ENCODE data around the gene MAP7D1.

The MAP7D1 gene

GRCh38 chr1:36163426-36163825 lies 7.5 kb downstream of the MAP7D1 start:
- Histone ChIP-seq H3K4me1 (ENCODE audit: control extremely low read depth in 1 of 4, control insufficient read depth in 4 of 4, insufficient read depth in 4 of 4, low read length in 3 of 4) (peaks cover 21 to 47% (median 44%) of the 10 kb centered on the region in 4 experiments), H3K27ac (ENCODE audit: insufficient read depth in 1 of 2, low read depth in 1 of 2, low read length in 2 of 2, poor library complexity in 1 of 2, severe bottlenecking in 2 of 2) (no peak overlapping the region), H3K27me3 (replicated peaks in 2 of 5; ENCODE audit: control insufficient read depth in 4 of 5, insufficient read depth in 5 of 5, low read length in 4 of 5) (no peaks in the 10 kb centered on the region), H3K4me3 (ENCODE audit: control insufficient read depth in 1 of 7, extremely low read depth in 1 of 7, insufficient read depth in 4 of 7, low read depth in 2 of 7, low read length in 6 of 7) (no peak overlapping the region), H3K9me3 (ENCODE audit: control extremely low read depth in 1 of 5, control insufficient read depth in 4 of 5, insufficient read depth in 2 of 5, low read depth in 1 of 5, low read length in 4 of 5) (no peaks in the 10 kb centered on the region), H3K36me3 (ENCODE audit: control insufficient read depth in 4 of 4, insufficient read depth in 4 of 4, low read length in 3 of 4) (peaks cover 0 to 42% (median 19%) of the 10 kb centered on the region in 4 experiments)
- POLR2A ChIA-PET = no interaction called here
- no peak for DNase-seq
- CTCF ChIA-PET = interaction anchor here (0.9 to 6.3 kb wide), 12 partner anchors 9 to 126 kb away, joined by 3 to 98 read pairs (median 4); partner anchors contain the start of gene TRAPPC3

DNA sequence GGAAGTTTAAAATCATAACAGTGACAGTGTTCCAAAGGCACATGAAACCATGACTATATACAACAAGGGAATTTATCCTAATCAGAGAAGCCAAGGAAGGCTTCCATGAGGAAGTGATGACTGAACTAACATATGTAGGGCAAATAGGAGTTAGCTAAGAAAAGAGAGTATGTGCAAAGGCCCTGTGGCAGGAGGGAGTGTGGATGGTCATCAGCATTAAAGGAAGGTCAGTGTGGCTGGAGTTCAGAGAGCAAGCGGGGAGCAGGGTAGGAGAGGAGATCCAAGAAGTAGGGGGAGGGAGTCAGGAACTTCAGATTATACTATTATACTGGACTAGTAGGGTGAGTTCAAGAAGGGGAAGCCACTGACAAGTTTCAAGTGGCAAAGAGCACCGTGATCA lies 8.4 kb downstream of the MAP7D1 start:
- Histone ChIP-seq H3K36me3 (ENCODE audit: control insufficient read depth in 4 of 4, insufficient read depth in 4 of 4, low read length in 3 of 4) (peaks cover 0 to 40% (median 19%) of the 10 kb centered on the region in 4 experiments), H3K27ac (ENCODE audit: insufficient read depth in 1 of 2, low read depth in 1 of 2, low read length in 2 of 2, poor library complexity in 1 of 2, severe bottlenecking in 2 of 2) (no peak overlapping the region), H3K27me3 (replicated peaks in 2 of 5; ENCODE audit: control insufficient read depth in 4 of 5, insufficient read depth in 5 of 5, low read length in 4 of 5) (no peaks in the 10 kb centered on the region), H3K4me3 (ENCODE audit: control insufficient read depth in 1 of 7, extremely low read depth in 1 of 7, insufficient read depth in 4 of 7, low read depth in 2 of 7, low read length in 6 of 7) (no peak overlapping the region), H3K4me1 (ENCODE audit: control extremely low read depth in 1 of 4, control insufficient read depth in 4 of 4, insufficient read depth in 4 of 4, low read length in 3 of 4) (peaks cover 21 to 40% (median 36%) of the 10 kb centered on the region in 4 experiments), H3K9me3 (ENCODE audit: control extremely low read depth in 1 of 5, control insufficient read depth in 4 of 5, insufficient read depth in 2 of 5, low read depth in 1 of 5, low read length in 4 of 5) (no peaks in the 10 kb centered on the region)
- POLR2A ChIA-PET = no interaction called here
- WGBS (ENCODE audit: insufficient coverage) = 100% methylated on average over 2 of the region's 2 CpGs
- DNase-seq = no peak
- CTCF ChIA-PET = interaction anchor here (1.1 to 6.3 kb wide), 4 partner anchors 8 to 23 kb away, joined by 3 to 98 read pairs (median 24); partner anchors contain the start of gene TRAPPC3

GRCh38 chr1:36165145-36165544 lies 9.2 kb downstream of the MAP7D1 start:
- ChIA-PET POLR2A (no interaction called here), CTCF (interaction anchor here (0.6 to 2.5 kb wide), 4 partner anchors 15 to 121 kb away, joined by 3 to 11 read pairs (median 3); no protein-coding TSS in a partner anchor)
- no peaks in the 10 kb centered on the region for H3K9me3 ChIP-seq (ENCODE audit: control extremely low read depth in 1 of 5, control insufficient read depth in 4 of 5, insufficient read depth in 2 of 5, low read depth in 1 of 5, low read length in 4 of 5)
- DNase-seq = no peak
- WGBS (ENCODE audit: insufficient coverage) = 100% methylated on average over 1 of the region's 1 CpG
- H3K27me3 ChIP-seq (replicated peaks in 2 of 5; ENCODE audit: control insufficient read depth in 4 of 5, insufficient read depth in 5 of 5, low read length in 4 of 5) = no peaks in the 10 kb centered on the region
- peaks cover 0 to 40% (median 25%) of the 10 kb centered on the region in 4 experiments for H3K36me3 ChIP-seq (ENCODE audit: control insufficient read depth in 4 of 4, insufficient read depth in 4 of 4, low read length in 3 of 4)
- peaks cover 15 to 32% (median 28%) of the 10 kb centered on the region in 4 experiments for H3K4me1 ChIP-seq (ENCODE audit: control extremely low read depth in 1 of 4, control insufficient read depth in 4 of 4, insufficient read depth in 4 of 4, low read length in 3 of 4)
- no peak overlapping the region for H3K27ac ChIP-seq (ENCODE audit: insufficient read depth in 1 of 2, low read depth in 1 of 2, low read length in 2 of 2, poor library complexity in 1 of 2, severe bottlenecking in 2 of 2)
- H3K4me3 ChIP-seq (ENCODE audit: control insufficient read depth in 1 of 7, extremely low read depth in 1 of 7, insufficient read depth in 4 of 7, low read depth in 2 of 7, low read length in 6 of 7) = no peak overlapping the region

DNA sequence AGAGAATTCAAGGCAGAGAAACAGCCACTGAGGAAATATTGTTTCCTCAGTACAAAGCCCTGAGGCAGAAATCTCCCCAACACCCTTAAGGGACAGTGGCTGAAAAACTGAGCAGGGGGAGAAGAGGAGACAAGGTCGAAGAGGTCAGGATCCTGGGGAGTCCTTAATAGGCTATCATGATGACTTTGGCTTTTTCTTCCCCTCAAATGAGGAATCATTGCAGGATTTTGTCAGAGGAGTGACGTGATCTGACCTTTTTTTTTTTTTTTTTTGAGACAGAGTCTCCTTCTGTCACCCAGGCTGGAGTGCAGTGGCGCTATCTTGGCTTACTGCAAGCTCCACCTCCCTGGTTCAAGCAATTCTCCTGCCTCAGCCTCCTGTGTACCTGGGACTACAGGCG lies 10.2 kb downstream of the MAP7D1 start:
- no peak for DNase-seq
- CTCF ChIA-PET = interaction anchor here (0.7 to 2.5 kb wide), 3 partner anchors 16 to 70 kb away, joined by 3 to 11 read pairs (median 3); no protein-coding TSS in a partner anchor
- 92% methylated on average over 2 of the region's 4 CpGs for WGBS (ENCODE audit: insufficient coverage)
- H3K27me3 ChIP-seq (replicated peaks in 2 of 5; ENCODE audit: control insufficient read depth in 4 of 5, insufficient read depth in 5 of 5, low read length in 4 of 5) = no peaks in the 10 kb centered on the region
- H3K4me1 ChIP-seq (ENCODE audit: control extremely low read depth in 1 of 4, control insufficient read depth in 4 of 4, insufficient read depth in 4 of 4, low read length in 3 of 4) = peaks cover 8 to 22% (median 19%) of the 10 kb centered on the region in 4 experiments
- POLR2A ChIA-PET = no interaction called here
- no peaks in the 10 kb centered on the region for H3K9me3 ChIP-seq (ENCODE audit: control extremely low read depth in 1 of 5, control insufficient read depth in 4 of 5, insufficient read depth in 2 of 5, low read depth in 1 of 5, low read length in 4 of 5)
- H3K36me3 ChIP-seq (ENCODE audit: control insufficient read depth in 4 of 4, insufficient read depth in 4 of 4, low read length in 3 of 4) = peaks cover 0 to 47% (median 34%) of the 10 kb centered on the region in 4 experiments
- no peak overlapping the region for H3K27ac ChIP-seq (ENCODE audit: insufficient read depth in 1 of 2, low read depth in 1 of 2, low read length in 2 of 2, poor library complexity in 1 of 2, severe bottlenecking in 2 of 2)
- no peak overlapping the region for H3K4me3 ChIP-seq (ENCODE audit: control insufficient read depth in 1 of 7, extremely low read depth in 1 of 7, insufficient read depth in 4 of 7, low read depth in 2 of 7, low read length in 6 of 7)

DNA sequence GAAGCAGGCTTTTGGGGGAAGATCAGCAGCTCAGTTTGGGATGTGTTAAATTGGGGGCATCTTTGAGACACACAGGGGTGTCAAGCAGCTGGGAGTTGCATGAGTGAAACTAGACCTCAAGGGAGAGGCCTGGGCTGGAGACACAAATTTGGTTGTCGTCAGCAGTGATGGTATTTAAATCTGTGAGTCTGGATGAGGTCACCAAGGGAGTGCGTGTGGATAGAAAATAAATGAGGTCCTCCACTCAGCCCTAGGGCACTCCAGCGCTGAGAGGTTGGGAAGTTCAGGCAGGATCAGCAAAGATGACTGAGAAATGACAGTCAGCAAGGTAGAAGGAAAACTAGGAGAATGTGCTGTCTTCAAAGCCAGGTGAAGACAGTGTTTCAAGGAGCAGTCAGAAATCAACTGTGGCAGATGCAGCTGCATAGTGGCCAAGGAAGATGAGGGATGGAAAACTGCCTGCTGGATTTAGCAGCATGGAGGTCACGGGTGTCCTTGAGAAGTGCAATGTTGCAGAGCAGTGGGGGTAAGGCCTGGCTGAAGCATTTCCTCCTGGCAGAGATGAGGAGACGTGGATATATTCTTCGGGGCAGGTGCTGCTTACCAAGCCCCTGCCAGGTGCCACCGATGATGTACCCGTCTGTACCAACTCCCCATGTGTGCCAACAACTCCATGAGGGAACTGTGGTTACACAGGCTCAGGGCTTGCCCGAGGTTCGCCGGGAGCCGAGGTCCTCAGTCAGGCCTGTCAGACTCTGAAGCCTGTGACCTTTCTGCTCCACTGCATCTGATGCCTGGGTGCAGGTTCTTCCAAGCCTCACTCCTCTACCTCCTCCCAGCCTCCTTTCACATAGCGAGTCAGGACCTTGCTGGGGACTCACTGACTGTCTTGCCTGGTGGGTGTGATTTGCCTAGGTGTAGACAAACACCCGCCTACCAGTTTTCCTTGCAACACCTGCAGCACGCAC lies 11.3 kb downstream of the MAP7D1 start:
- Histone ChIP-seq H3K36me3 (ENCODE audit: control insufficient read depth in 4 of 4, insufficient read depth in 4 of 4, low read length in 3 of 4) (peaks cover 4 to 56% (median 42%) of the 10 kb centered on the region in 4 experiments), H3K27ac (ENCODE audit: insufficient read depth in 1 of 2, low read depth in 1 of 2, low read length in 2 of 2, poor library complexity in 1 of 2, severe bottlenecking in 2 of 2) (peak overlapping the region in 1 of 2 experiments; percentile 48), H3K9me3 (ENCODE audit: control extremely low read depth in 1 of 5, control insufficient read depth in 4 of 5, insufficient read depth in 2 of 5, low read depth in 1 of 5, low read length in 4 of 5) (no peaks in the 10 kb centered on the region), H3K4me1 (ENCODE audit: control extremely low read depth in 1 of 4, control insufficient read depth in 4 of 4, insufficient read depth in 4 of 4, low read length in 3 of 4) (peaks cover 0 to 12% (median 8%) of the 10 kb centered on the region in 4 experiments), H3K4me3 (ENCODE audit: control insufficient read depth in 1 of 7, extremely low read depth in 1 of 7, insufficient read depth in 4 of 7, low read depth in 2 of 7, low read length in 6 of 7) (no peak overlapping the region), H3K27me3 (replicated peaks in 2 of 5; ENCODE audit: control insufficient read depth in 4 of 5, insufficient read depth in 5 of 5, low read length in 4 of 5) (no peaks in the 10 kb centered on the region)
- POLR2A ChIA-PET = no interaction called here
- CTCF ChIA-PET = interaction anchor here (2.4 to 2.5 kb wide), 2 partner anchors 14 to 21 kb away, joined by 7 to 11 read pairs; no protein-coding TSS in a partner anchor
- 94% methylated on average over 12 of the region's 15 CpGs for WGBS (ENCODE audit: insufficient coverage)
- no peak for DNase-seq

DNA sequence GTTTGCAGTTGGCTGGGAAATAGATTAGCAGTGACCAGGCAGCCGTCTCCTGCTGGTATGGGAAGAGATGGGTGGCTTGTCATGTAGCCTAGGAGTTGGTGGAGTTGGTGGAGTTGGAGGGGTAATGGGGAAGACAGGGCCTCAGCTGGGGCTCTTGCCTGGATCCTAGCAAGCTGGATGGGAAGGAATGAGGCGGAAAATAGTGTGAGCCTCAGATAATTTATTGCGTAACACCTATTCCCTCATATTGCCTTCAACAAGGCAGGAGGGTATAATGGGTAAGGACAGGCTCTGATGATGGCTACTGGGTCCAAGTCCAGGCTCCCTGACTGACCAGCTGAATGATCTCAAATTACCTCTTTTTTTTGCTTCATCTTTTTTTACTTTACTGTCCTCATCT lies 12.6 kb downstream of the MAP7D1 start:
- Histone ChIP-seq H3K4me3 (ENCODE audit: control insufficient read depth in 1 of 7, extremely low read depth in 1 of 7, insufficient read depth in 4 of 7, low read depth in 2 of 7, low read length in 6 of 7) (no peak overlapping the region), H3K36me3 (ENCODE audit: control insufficient read depth in 4 of 4, insufficient read depth in 4 of 4, low read length in 3 of 4) (peaks cover 13 to 60% (median 53%) of the 10 kb centered on the region in 4 experiments), H3K4me1 (ENCODE audit: control extremely low read depth in 1 of 4, control insufficient read depth in 4 of 4, insufficient read depth in 4 of 4, low read length in 3 of 4) (no peaks in the 10 kb centered on the region), H3K9me3 (ENCODE audit: control extremely low read depth in 1 of 5, control insufficient read depth in 4 of 5, insufficient read depth in 2 of 5, low read depth in 1 of 5, low read length in 4 of 5) (no peaks in the 10 kb centered on the region), H3K27ac (ENCODE audit: insufficient read depth in 1 of 2, low read depth in 1 of 2, low read length in 2 of 2, poor library complexity in 1 of 2, severe bottlenecking in 2 of 2) (no peak overlapping the region), H3K27me3 (replicated peaks in 2 of 5; ENCODE audit: control insufficient read depth in 4 of 5, insufficient read depth in 5 of 5, low read length in 4 of 5) (no peaks in the 10 kb centered on the region)
- CTCF ChIA-PET = interaction anchor here (1.1 to 2.9 kb wide), 6 partner anchors 9 to 117 kb away, joined by 3 to 9 read pairs (median 5); no protein-coding TSS in a partner anchor
- POLR2A ChIA-PET = interaction anchor here (1.4 kb wide), 1 partner anchor 19 kb away, joined by 4 read pairs; the partner anchor contains the start of gene TRAPPC3
- no peak for DNase-seq
- WGBS (ENCODE audit: insufficient coverage) = 100% methylated on average over 2 of the region's 3 CpGs
